Hematopoietic multipotent progenitor cell treated with erythropoietin and hydrocortisone succinate and interleukin-3 and kit ligand, for 6 days (in vitro differentiated cells): ENCODE results near the gene MARVELD2.
"Not testable (repeated sequence)": the region's sequence is repeated elsewhere in the genome, so short reads cannot be mapped to it uniquely, and the experiment has no call there.

ENCODE experiments used
- DNase-seq: peaks from one replicate; pipeline ENCODE4 v3.0.0-alpha.2; 2015

Gene MARVELD2

GRCh38 chr5:69450116-69450515 lies 35.2 kb downstream of the MARVELD2 start:
- no peak for DNase-seq

GRCh38 chr5:69450527-69450926 lies 35.6 kb downstream of the MARVELD2 start:
- DNase-seq: not testable (repeated sequence)

- no peak for DNase-seq
These were observed 37.2 kb downstream of the MARVELD2 start for GRCh38 chr5:69451941-69452647.

GRCh38 chr5:69453487-69453886 lies 38.6 kb downstream of the MARVELD2 start:
- not testable (repeated sequence) for DNase-seq

GRCh38 chr5:69454460-69455249 lies 39.7 kb downstream of the MARVELD2 start:
- DNase-seq: no peak

- DNase-seq: not testable (repeated sequence)
These were observed 40.6 kb downstream of the MARVELD2 start for GRCh38 chr5:69455428-69455988.

GRCh38 chr5:69462170-69462569 lies 47.3 kb downstream of the MARVELD2 start:
- no peak for DNase-seq

GRCh38 chr5:69466375-69466774 lies 51.5 kb downstream of the MARVELD2 start:
- not testable (repeated sequence) for DNase-seq

- DNase-seq: no peak
These were observed 52.7 kb downstream of the MARVELD2 start for GRCh38 chr5:69467442-69468225.

GRCh38 chr5:69468631-69469030 lies 53.7 kb downstream of the MARVELD2 start:
- no peak for DNase-seq

- not testable (repeated sequence) for DNase-seq
These were observed 56.6 kb downstream of the MARVELD2 start for GRCh38 chr5:69471516-69471915.

GRCh38 chr5:69472535-69473143 lies 57.7 kb downstream of the MARVELD2 start:
- DNase-seq: not testable (repeated sequence)

GRCh38 chr5:69477170-69477569 lies 62.3 kb downstream of the MARVELD2 start:
- DNase-seq: no peak

- DNase-seq: not testable (repeated sequence)
These were observed 63.4 kb downstream of the MARVELD2 start for GRCh38 chr5:69478296-69478695.

- DNase-seq: peak; percentile 38
These were observed 70.0 kb downstream of the MARVELD2 start for GRCh38 chr5:69484891-69485290.

GRCh38 chr5:69485471-69485870 lies 70.6 kb downstream of the MARVELD2 start:
- DNase-seq: no peak

- DNase-seq: no peak
These were observed 74.3 kb downstream of the MARVELD2 start for GRCh38 chr5:69489246-69489645.

- no peak for DNase-seq
These were observed 76.1 kb downstream of the MARVELD2 start for GRCh38 chr5:69491027-69491426.

- no peak for DNase-seq
These were observed 77.0 kb downstream of the MARVELD2 start for GRCh38 chr5:69491838-69492390.

- peak; percentile 40 for DNase-seq
These were observed 77.5 kb downstream of the MARVELD2 start, which contains the start of gene OCLN for GRCh38 chr5:69492391-69492922. Gene OCLN, plus strand, starts transcription at chr5:69492790. Its CDS starts 11,455 bp downstream, at chr5:69504245.

- DNase-seq: peak; percentile 61
These were observed 78.0 kb downstream of the MARVELD2 start for GRCh38 chr5:69492923-69493395.
